Measurements from ENCODE around the gene MTMR12. TPM values are rescaled to one million over a fixed set of nuclear protein-coding genes. Genes with fewer than 3 reads are reported as not detected.

MTMR12 gene
- total and polyA plus RNA-seq, 12 donors = 5.4 to 27.2 (median 19.2) TPM

GRCh38 chr5:32357658-32358057 is 44.9 kb upstream of the MTMR12 start:
- intact Hi-C loops (cut with DNase I) = no loop called here

GRCh38 chr5:32355686-32356085 is 42.9 kb upstream of the MTMR12 start:
- no peaks in the 10 kb centered on the region for H3K27me3 ChIP-seq
- H3K9me3 ChIP-seq = no peaks in the 10 kb centered on the region
- ATAC-seq (peak in 1 of 8 donors; percentile 44), DNase-seq (no peak)
- intact Hi-C loops (cut with DNase I) = no loop called here
- H3K27ac ChIP-seq = peak overlapping the region in 3 of 10 donors; percentile 6 to 25 (median 25)
- peaks cover 0 to 78% (median 19%) of the 10 kb centered on the region in 9 donors for H3K36me3 ChIP-seq
- no peak for TF ChIP-seq CTCF (IDR thresholded peaks at IDR 0.05)
- WGBS, 2 donors = 46 to 47% methylated on average over 4 of the region's 4 CpGs
- no peaks in the 10 kb centered on the region for H3K4me1 ChIP-seq
- no peak overlapping the region for H3K4me3 ChIP-seq

More at GRCh38 chr5:32357658-32358057, 44.9 kb upstream of the MTMR12 start:
- DNase-seq (no peak), ATAC-seq (no peak)
- Histone ChIP-seq H3K9me3 (no peaks in the 10 kb centered on the region), H3K36me3 (peaks cover 0 to 98% (median 20%) of the 10 kb centered on the region in 9 donors), H3K27me3 (no peaks in the 10 kb centered on the region), H3K4me1 (no peaks in the 10 kb centered on the region), H3K27ac (no peak overlapping the region), H3K4me3 (no peak overlapping the region)
- TF ChIP-seq CTCF (IDR thresholded peaks at IDR 0.05) = no peak

GRCh38 chr5:32353420-32353819 is 40.7 kb upstream of the MTMR12 start:
- H3K4me1 ChIP-seq = no peaks in the 10 kb centered on the region
- H3K27me3 ChIP-seq = no peaks in the 10 kb centered on the region
- no peak overlapping the region for H3K27ac ChIP-seq
- H3K36me3 ChIP-seq = peaks cover 0 to 55% (median 6%) of the 10 kb centered on the region in 9 donors
- no peak for TF ChIP-seq CTCF (IDR thresholded peaks at IDR 0.05)
- intact Hi-C loops (cut with DNase I) = no loop called here
- no peaks in the 10 kb centered on the region for H3K9me3 ChIP-seq
- ATAC-seq (no peak), DNase-seq (no peak)
- WGBS, 2 donors = 95% methylated on average over 9 of the region's 9 CpGs
- H3K4me3 ChIP-seq = no peak overlapping the region

DNA sequence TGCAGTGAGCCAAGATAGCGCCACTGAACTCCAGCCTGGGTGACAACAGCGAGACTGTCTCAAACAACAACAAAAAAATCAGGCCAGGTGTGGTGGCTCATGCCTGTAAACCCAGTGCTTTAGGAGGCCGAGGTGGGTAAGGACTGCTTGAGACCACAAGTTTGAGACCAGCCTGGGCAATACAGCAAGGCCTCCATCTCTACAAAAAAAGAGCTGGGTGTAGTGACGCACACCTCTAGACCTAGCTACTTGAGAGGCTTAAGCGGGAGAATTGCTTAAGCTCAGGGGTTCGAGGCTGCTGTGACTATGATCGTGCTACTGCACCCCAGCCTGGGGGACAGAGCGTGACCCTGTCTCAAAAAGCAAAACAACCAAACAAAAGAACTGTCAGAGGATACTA is 39.9 kb upstream of the MTMR12 start:
- Histone ChIP-seq H3K9me3 (no peaks in the 10 kb centered on the region), H3K4me3 (no peak overlapping the region), H3K27me3 (no peaks in the 10 kb centered on the region), H3K36me3 (peaks cover 0 to 48% (median 6%) of the 10 kb centered on the region in 9 donors), H3K4me1 (no peaks in the 10 kb centered on the region), H3K27ac (no peak overlapping the region)
- TF ChIP-seq CTCF (IDR thresholded peaks at IDR 0.05) = no peak
- ATAC-seq = peak in 3 of 8 donors; percentile 14 to 41 (median 35)
- DNase-seq = no peak
- WGBS, 2 donors = 92 to 98% methylated on average over 8 of the region's 8 CpGs
- intact Hi-C loops (cut with DNase I) = no loop called here
